Spleen (tissue), 13 donors: ENCODE results near the gene MGAT4A. TPM values are rescaled to one million over a fixed set of nuclear protein-coding genes. Genes with fewer than 3 reads are reported as not detected.

Experiments used
- DNase-seq: peaks from one replicate; pipeline ENCODE4 v3.0.0-alpha.2; 2020
- H3K27ac ChIP-seq, 8 donors: fragments of 200-600 bp; sonication (generic) in 7 of 8; 1 replicate in 4 of 8; 2 replicates in 4 of 8; pipeline versions ENCODE4 v1.5.0 to v1.8.0; 2016 to 2021; ENCODE audit warnings: inconsistent platforms in 4 of 8, mild to moderate bottlenecking in 4 of 8, moderate library complexity in 1 of 8
- H3K27me3 ChIP-seq, 7 donors: fragments of 200-600 bp; sonication (generic) in 6 of 7; replicated peaks in 1 of 7; 1 replicate in 4 of 7; 2 replicates in 3 of 7; pipeline versions ENCODE4 v1.5.0 to v1.8.0; 2016 to 2021; ENCODE audit warnings: inconsistent platforms in 3 of 7, mild to moderate bottlenecking in 1 of 7
- H3K36me3 ChIP-seq, 6 donors: fragments of 200-600 bp; sonication (generic) in 5 of 6; 1 replicate in 4 of 6; 2 replicates in 2 of 6; pipeline versions ENCODE4 v1.5.0 to v1.8.0; 2016 to 2021; ENCODE audit warnings: inconsistent platforms in 2 of 6
- H3K4me1 ChIP-seq, 6 donors: fragments of 200-600 bp; sonication (generic) in 5 of 6; 1 replicate in 3 of 6; 2 replicates in 3 of 6; pipeline versions ENCODE4 v1.5.0 to v1.8.0; 2016 to 2021; ENCODE audit warnings: inconsistent platforms in 3 of 6
- H3K4me3 ChIP-seq, 8 donors: fragments of 200-600 bp; sonication (generic) in 7 of 8; 1 replicate in 4 of 8; 2 replicates in 4 of 8; pipeline versions ENCODE4 v1.5.0 to v1.8.0; 2016 to 2021; ENCODE audit warnings: inconsistent platforms in 4 of 8, mild to moderate bottlenecking in 4 of 8, moderate library complexity in 2 of 8
- H3K9me3 ChIP-seq, 8 donors: fragments of 200-600 bp; sonication (generic) in 7 of 8; 1 replicate in 4 of 8; 2 replicates in 4 of 8; pipeline versions ENCODE4 v1.5.0 to v1.8.0; 2016 to 2021; ENCODE audit warnings: inconsistent platforms in 4 of 8
- POLR2A ChIP-seq, 3 donors: fragments of 450-650 bp; IDR thresholded peaks; one replicate each; pipeline ENCODE4 v1.5.1; 2017; ENCODE audit warnings: antibody characterized with exemption in 3 of 3, mild to moderate bottlenecking in 1 of 3
- POLR2AphosphoS5 ChIP-seq, 3 donors: sonication (generic); formaldehyde crosslinking; IDR thresholded peaks; one replicate each; pipeline ENCODE4 v1.5.1; 2017; ENCODE audit warnings: antibody characterized with exemption in 3 of 3
- WGBS, 5 donors: extraction: QIAGEN DNeasy Blood & Tissue Kit in 3 of 5; methylation state at CpG; one replicate each; pipeline versions ENCODE4 v1.1.5 to v1.1.7; 2013 to 2018; 5-methylcytosine and 5-hydroxymethylcytosine counted together
- intact Hi-C: fragments of 100-400 bp; cut with DNase I; formaldehyde crosslinking; loops from one replicate; pipeline ENCODE4 v1.15.0; 2023; ENCODE audit warnings: low total_unique reads
- long read RNA-seq, 2 donors: transcript quantifications; one replicate each; lab custom pipeline, GENCODE V29; 2026
- polyA plus RNA-seq, 3 donors: library from polyadenylated mRNA; stranded (reverse); fragments of 200-250 nt; gene quantifications; one replicate each; pipeline ENCODE4 v1.2.1, GENCODE V29; 2013
- total RNA-seq, 7 donors: library from RNA; depleted of rRNA in 3 of 7; stranded (reverse); fragments of >200 nt in 3 of 7; fragmentation: NEBNext Ultra II Directional in 4 of 7; extraction: Animal tissue kit (Norgen Biotek cat#: 25700) in 4 of 7; gene quantifications; one replicate each; pipeline versions ENCODE4 v1.1.0 to v1.2.1, GENCODE V29; 2016 to 2021
- TF ChIP-seq, protein P1 (sequence below), 11 experiments: fragments of 200-600 bp in 7 of 11; fragments of 450-650 bp in 4 of 11; sonication (generic) in 4 of 11; IDR thresholded peaks in 8 of 11; conservative IDR thresholded peaks in 3 of 11; 1 replicate in 7 of 11; 2 replicates in 4 of 11; pipeline versions ENCODE4 v1.4.0 to v1.8.0; 2016 to 2021; ENCODE audit warnings: antibody characterized with exemption in 11 of 11, inconsistent platforms in 4 of 11, mild to moderate bottlenecking in 1 of 11
- donor health status: healthy with polysubstance abuse.
- donor health status: DM: no; HTN: no; CAD: no; lungs with moderate emphysema.
- donor health status: DM: no; HTN: no; CAD: no.
- donor health status: Bipolar disorder and iron deficiency.
- donor health status: healthy.
- donor health status: DM: no; HTN: no; CAD: no.
- donor health status: DM: yes; HTN: yes; CAD: no.

MGAT4A gene
- total RNA-seq, result 10 to 100 TPM; 30.4 to 45.9 (median 33.9) TPM
- 10 to 100 TPM in 1 of 3 donors, 1 to 10 TPM in 2; 5.7 to 10.7 (median 6.2) TPM for polyA plus RNA-seq
- long read RNA-seq, donor 1, result 0 reads
- long read RNA-seq, donor 2, full-length matches to known transcripts, result 2 of 2 reads
- long read RNA-seq, donor 2, partial matches to known transcripts, result 0 of 2 reads
- long read RNA-seq, donor 2, other reads (novel, unspliced or antisense), result 0 of 2 reads

GRCh38 chr2:98731041-98731893 is at the start of gene MGAT4A:
Gene MGAT4A (minus strand): TSS chr2:98731132. CDS start chr2:98726332, 4,800 bp downstream.
- DNase-seq, result peak; percentile 95
- peaks cover 21 to 88% (median 59%) of the 10 kb centered on the region in 6 donors for H3K4me1 ChIP-seq
- no peaks in the 10 kb centered on the region for H3K27me3 ChIP-seq
- intact Hi-C loops, result no loop called here
- H3K9me3 ChIP-seq, result no peaks in the 10 kb centered on the region
- H3K27ac ChIP-seq, result peak within 1 kb of the TSS; percentile 76 to 96 (median 92)
- H3K4me3 ChIP-seq, result peak within 1 kb of the TSS; percentile 59 to 88 (median 73)
- peaks cover 0 to 2% (median 0%) of the 10 kb centered on the region in 6 donors for H3K36me3 ChIP-seq
- 0 to 1% (median 1%) methylated on average over 29 to 110 of the region's 110 CpGs for WGBS, 5 donors
- TF ChIP-seq POLR2A (IDR thresholded peaks at IDR 0.05) (peak in 1 of 3 donors; percentile 63), POLR2AphosphoS5 (IDR thresholded peaks at IDR 0.05) (peak; percentile 92 to 94 (median 93))
- TF ChIP-seq, protein P1, sequence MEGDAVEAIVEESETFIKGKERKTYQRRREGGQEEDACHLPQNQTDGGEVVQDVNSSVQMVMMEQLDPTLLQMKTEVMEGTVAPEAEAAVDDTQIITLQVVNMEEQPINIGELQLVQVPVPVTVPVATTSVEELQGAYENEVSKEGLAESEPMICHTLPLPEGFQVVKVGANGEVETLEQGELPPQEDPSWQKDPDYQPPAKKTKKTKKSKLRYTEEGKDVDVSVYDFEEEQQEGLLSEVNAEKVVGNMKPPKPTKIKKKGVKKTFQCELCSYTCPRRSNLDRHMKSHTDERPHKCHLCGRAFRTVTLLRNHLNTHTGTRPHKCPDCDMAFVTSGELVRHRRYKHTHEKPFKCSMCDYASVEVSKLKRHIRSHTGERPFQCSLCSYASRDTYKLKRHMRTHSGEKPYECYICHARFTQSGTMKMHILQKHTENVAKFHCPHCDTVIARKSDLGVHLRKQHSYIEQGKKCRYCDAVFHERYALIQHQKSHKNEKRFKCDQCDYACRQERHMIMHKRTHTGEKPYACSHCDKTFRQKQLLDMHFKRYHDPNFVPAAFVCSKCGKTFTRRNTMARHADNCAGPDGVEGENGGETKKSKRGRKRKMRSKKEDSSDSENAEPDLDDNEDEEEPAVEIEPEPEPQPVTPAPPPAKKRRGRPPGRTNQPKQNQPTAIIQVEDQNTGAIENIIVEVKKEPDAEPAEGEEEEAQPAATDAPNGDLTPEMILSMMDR (IDR thresholded peaks at IDR 0.05 in 8 of 11, conservative IDR thresholded peaks at IDR 0.05 in 3 of 11), result no peak

- no peak overlapping the region for H3K4me3 ChIP-seq
- H3K27me3 ChIP-seq, result no peaks in the 10 kb centered on the region
- H3K27ac ChIP-seq, result no peak overlapping the region
- peaks cover 4 to 30% (median 23%) of the 10 kb centered on the region in 8 donors for H3K9me3 ChIP-seq
- intact Hi-C loops, result no loop called here
- peaks cover 0 to under 1% (median 0%) of the 10 kb centered on the region in 6 donors for H3K4me1 ChIP-seq
- 85 to 97% (median 90%) methylated on average over 6 of the region's 6 CpGs for WGBS, 5 donors
- no peak for DNase-seq
- no peaks in the 10 kb centered on the region for H3K36me3 ChIP-seq
- TF ChIP-seq POLR2A (IDR thresholded peaks at IDR 0.05) (no peak), POLR2AphosphoS5 (IDR thresholded peaks at IDR 0.05) (no peak)
- TF ChIP-seq, protein P1 (IDR thresholded peaks at IDR 0.05 in 8 of 11, conservative IDR thresholded peaks at IDR 0.05 in 3 of 11), result no peak
Measured at GRCh38 chr2:98778741-98779483, 48.0 kb upstream of the MGAT4A start.

GRCh38 chr2:98778151-98778550 is 47.2 kb upstream of the MGAT4A start:
- Histone ChIP-seq H3K4me1 (peaks cover 0 to 8% (median under 1%) of the 10 kb centered on the region in 6 donors), H3K36me3 (no peaks in the 10 kb centered on the region), H3K27ac (no peak overlapping the region), H3K27me3 (no peaks in the 10 kb centered on the region), H3K9me3 (peaks cover 4 to 29% (median 23%) of the 10 kb centered on the region in 8 donors), H3K4me3 (no peak overlapping the region)
- intact Hi-C loops, result no loop called here
- TF ChIP-seq, protein P1 (IDR thresholded peaks at IDR 0.05 in 8 of 11, conservative IDR thresholded peaks at IDR 0.05 in 3 of 11), result no peak
- TF ChIP-seq POLR2A (IDR thresholded peaks at IDR 0.05) (no peak), POLR2AphosphoS5 (IDR thresholded peaks at IDR 0.05) (no peak)
- 81 to 92% (median 87%) methylated on average over 4 of the region's 4 CpGs for WGBS, 5 donors
- no peak for DNase-seq
